Gastrocnemius medialis (tissue), 4 donors: Measurements from ENCODE around the gene ANXA2R.

ENCODE experiments used
- CTCF ChIP-seq, 5 experiments: fragments of 450-650 bp in 3 of 5; fragments of 200-600 bp in 2 of 5; sonication (generic) in 2 of 5; IDR thresholded peaks in 4 of 5; conservative IDR thresholded peaks in 1 of 5; 1 replicate in 4 of 5; 2 replicates in 1 of 5; pipeline ENCODE4 v1.5.1; 2016 to 2019; ENCODE audit warnings: antibody characterized with exemption in 5 of 5, mild to moderate bottlenecking in 3 of 5, moderate library complexity in 3 of 5
- POLR2A ChIP-seq, 2 donors: fragments of 450-650 bp; IDR thresholded peaks; one replicate each; pipeline ENCODE4 v1.6.1; 2017; ENCODE audit warnings: antibody characterized with exemption in 2 of 2, mild to moderate bottlenecking in 2 of 2, moderate library complexity in 2 of 2

GRCh38 chr5:43017428-43017815, 22.7 kb downstream of the ANXA2R start:
- TF ChIP-seq CTCF (IDR thresholded peaks at IDR 0.05 in 4 of 5, conservative IDR thresholded peaks at IDR 0.05 in 1 of 5) (peak in 2 of 5 experiments; percentile 9 to 21), POLR2A (IDR thresholded peaks at IDR 0.05) (no peak)
